SKM-1 treated with dmso at 0.1 percent for 144 hours (cell line): ENCODE data around the gene RSRC1.
"Not testable (repeated sequence)": the region's sequence is repeated elsewhere in the genome, so short reads cannot be mapped to it uniquely, and the experiment has no call there.

ENCODE experiments used
- DNase-seq: peaks from one replicate; lab custom pipeline; 2025; ENCODE audit not compliant: unreplicated experiment; lab: John Stamatoyannopoulos, UW

The RSRC1 gene

GRCh38 chr3:158109804-158110657, at the start of gene RSRC1:
Gene RSRC1, plus strand, starts transcription at chr3:158110089. Its CDS starts 12,016 bp downstream, at chr3:158122105.
- DNase-seq: peak; percentile 82

GRCh38 chr3:158065574-158065973, 44.3 kb upstream of the RSRC1 start:
- DNase-seq: not testable (repeated sequence)

- DNase-seq: no peak
Observed at GRCh38 chr3:158072790-158073189, 37.1 kb upstream of the RSRC1 start.

GRCh38 chr3:158074591-158074990, 35.3 kb upstream of the RSRC1 start:
- no peak for DNase-seq

GRCh38 chr3:158079599-158079998, 30.3 kb upstream of the RSRC1 start:
- DNase-seq: no peak

GRCh38 chr3:158084651-158085050, 25.2 kb upstream of the RSRC1 start:
- DNase-seq: no peak

GRCh38 chr3:158085358-158085757, 24.5 kb upstream of the RSRC1 start:
- DNase-seq: no peak

GRCh38 chr3:158085931-158086330, 24.0 kb upstream of the RSRC1 start:
- DNase-seq: no peak

- no peak for DNase-seq
Observed at GRCh38 chr3:158086361-158086760, 23.5 kb upstream of the RSRC1 start.

GRCh38 chr3:158086776-158087175, 23.1 kb upstream of the RSRC1 start:
- no peak for DNase-seq

- DNase-seq: no peak
Observed at GRCh38 chr3:158091531-158091930, 18.4 kb upstream of the RSRC1 start.

GRCh38 chr3:158093526-158093925, 16.4 kb upstream of the RSRC1 start:
- DNase-seq: no peak

GRCh38 chr3:158094235-158095110, 15.4 kb upstream of the RSRC1 start:
- no peak for DNase-seq

GRCh38 chr3:158095111-158095813, 14.6 kb upstream of the RSRC1 start:
- DNase-seq: no peak

- no peak for DNase-seq
Observed at GRCh38 chr3:158095814-158096704, 13.8 kb upstream of the RSRC1 start.

- DNase-seq: no peak
Observed at GRCh38 chr3:158097081-158097592, 12.8 kb upstream of the RSRC1 start.

GRCh38 chr3:158097593-158098308, 12.1 kb upstream of the RSRC1 start:
- DNase-seq: peak; percentile 77

- DNase-seq: no peak
Observed at GRCh38 chr3:158098309-158098639, 11.6 kb upstream of the RSRC1 start.

- DNase-seq: no peak
Observed at GRCh38 chr3:158098834-158099424, 11.0 kb upstream of the RSRC1 start.
